ENCODE measurements around the gene CACNA1F. TPM values are rescaled to one million over a fixed set of nuclear protein-coding genes. Genes with fewer than 3 reads are reported as not detected.

CACNA1F gene
- total and polyA plus RNA-seq, 9 of the 15 experiments (the other 6 are each of a cell fraction or from before 2014, with no cell fraction given) = under 0.01 to 0.41 (median 0.03) TPM; not detected in 3

GRCh38 chrX:49282647-49283011 is 49.5 kb upstream of the CACNA1F start (continued):
- TF ChIP-seq REST (IDR thresholded peaks at IDR 0.05; ENCODE audit: borderline replicate concordance) (peak; percentile 40; the same call in 1 of the 2 replicates), REST (CRISPR knock-in tag; IDR thresholded peaks at IDR 0.05; ENCODE audit: low read depth) (no peak), PPARD (CRISPR knock-in tag; IDR thresholded peaks at IDR 0.05) (no peak), RUNX1 (IDR thresholded peaks at IDR 0.05; ENCODE audit: low read depth) (no peak), ZNF134 (CRISPR knock-in tag; conservative IDR thresholded peaks at IDR 0.05) (peak; percentile 78), SAP30 (IDR thresholded peaks at IDR 0.05; ENCODE audit: borderline replicate concordance, insufficient read depth, low read depth, low read length, poor library complexity, severe bottlenecking) (no peak), ZBTB40 (IDR thresholded peaks at IDR 0.05) (0 out of 2 replicates have a peak, but pooled peaks have one; percentile 20), ZBTB40 (CRISPR knock-in tag; IDR thresholded peaks at IDR 0.05) (no peak), SMARCE1 (IDR thresholded peaks at IDR 0.05) (peak; percentile 17; the same call in 1 of the 2 replicates)
